ENCODE measurements around the gene ANTXR1. TPM values are rescaled to one million over a fixed set of nuclear protein-coding genes. Genes with fewer than 3 reads are reported as not detected.

The ANTXR1 gene
- total RNA-seq, 5 donors from 2014 or later (not counting 1 experiment from before 2014, with no cell fraction given), result 0.19 to 0.79 (median 0.63) TPM; not detected in 1

DNA sequence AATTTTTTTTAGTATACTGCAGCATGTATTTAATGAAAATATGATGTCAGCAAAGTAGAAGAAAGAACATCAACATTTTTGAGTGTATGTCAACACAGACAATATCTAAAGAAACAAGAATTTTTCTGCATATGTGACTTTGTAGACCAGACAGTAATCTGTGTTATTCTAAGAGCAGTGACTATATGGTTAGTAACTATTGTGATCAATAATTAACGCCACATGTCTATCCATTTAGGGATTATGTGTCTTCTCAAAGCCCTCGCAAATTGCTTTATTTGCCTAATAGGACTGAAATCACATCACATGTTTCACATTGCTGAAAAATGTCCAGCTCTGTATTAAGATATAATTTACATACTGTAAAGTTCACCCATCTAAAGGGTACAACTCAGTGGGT, 266.2 kb downstream of the ANTXR1 start:
- Mint-ChIP-seq H3K36me3 (no peaks in the 10 kb centered on the region), H3K27me3 (peaks cover 18 to 32% of the 10 kb centered on the region in 2 donors), H3K9me3 (no peaks in the 10 kb centered on the region), H3K4me1 (no peaks in the 10 kb centered on the region), H3K27ac (no peak overlapping the region), H3K4me3 (no peak overlapping the region)
- peaks cover 0 to 2% of the 10 kb centered on the region in 2 experiments for H3K27me3 ChIP-seq (replicated peaks in 1 of 2; ENCODE audit: control insufficient read depth in 2 of 2, extremely low read depth in 1 of 2, insufficient read depth in 2 of 2, low read length in 1 of 2)
- no peak for DNase-seq
- H3K27ac ChIP-seq (ENCODE audit: low read length), result no peak overlapping the region
- H3K36me3 ChIP-seq (ENCODE audit: control insufficient read depth in 2 of 2, extremely low read depth in 1 of 2, insufficient read depth in 1 of 2, low read length in 1 of 2), result no peaks in the 10 kb centered on the region
- POLR2A ChIA-PET, result no interaction called here
- ATAC-seq (replicated peaks in 1 of 4), result no peak
- no peaks in the 10 kb centered on the region for H3K4me1 ChIP-seq (ENCODE audit: control insufficient read depth in 1 of 2, extremely low read depth in 1 of 2, insufficient read depth in 2 of 2, low read length in 2 of 2)
- H3K4me3 ChIP-seq (ENCODE audit: control insufficient read depth in 1 of 2, extremely low read depth in 1 of 2, low read length in 1 of 2), result no peak overlapping the region
- no CpG with 5 or more reads among the region's 2 CpGs for WGBS (ENCODE audit: insufficient coverage)
- CTCF ChIA-PET, result no interaction called here
- no peaks in the 10 kb centered on the region for H3K9me3 ChIP-seq

DNA sequence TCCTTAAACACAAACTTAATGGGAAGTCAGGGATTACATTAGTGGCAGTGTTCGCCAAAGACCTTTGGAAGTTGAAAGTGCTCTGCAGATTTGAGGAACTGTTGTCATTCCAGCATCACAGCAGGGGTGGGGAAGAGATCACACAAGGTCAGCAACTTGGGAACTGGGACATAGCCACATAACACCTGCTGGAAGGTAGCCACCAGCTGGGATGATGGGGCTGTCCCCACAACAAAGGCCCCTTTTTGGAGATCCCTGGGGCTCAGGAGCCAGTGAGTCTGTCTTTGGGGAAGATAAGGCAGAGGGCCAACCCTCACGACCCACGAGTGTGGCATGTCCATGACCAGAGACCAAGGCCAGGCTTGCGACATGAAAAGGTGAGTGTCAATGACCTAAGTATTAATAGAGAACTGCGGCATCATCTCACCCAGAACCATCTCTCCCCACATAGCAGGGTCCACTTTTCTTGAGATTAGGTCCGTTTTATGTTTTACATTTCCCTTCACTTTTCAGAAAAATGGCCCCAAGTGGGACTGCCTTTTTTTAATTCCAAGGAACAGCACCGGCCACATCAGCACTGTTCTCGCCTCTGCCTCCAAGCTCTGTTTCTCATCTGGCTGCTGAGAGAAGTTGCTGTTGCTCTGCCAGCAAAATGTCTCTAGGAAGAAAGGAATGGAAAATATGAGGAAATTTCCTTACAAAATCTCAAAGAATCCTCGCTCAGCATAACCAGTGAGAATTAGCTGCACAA, 267.1 kb downstream of the ANTXR1 start:
- Mint-ChIP-seq H3K27ac (no peak overlapping the region), H3K36me3 (no peaks in the 10 kb centered on the region), H3K27me3 (peaks cover 14 to 27% of the 10 kb centered on the region in 2 donors), H3K9me3 (no peaks in the 10 kb centered on the region), H3K4me3 (no peak overlapping the region), H3K4me1 (no peaks in the 10 kb centered on the region)
- H3K9me3 ChIP-seq, result no peaks in the 10 kb centered on the region
- no peak for ATAC-seq (replicated peaks in 1 of 4)
- H3K27me3 ChIP-seq (replicated peaks in 1 of 2; ENCODE audit: control insufficient read depth in 2 of 2, extremely low read depth in 1 of 2, insufficient read depth in 2 of 2, low read length in 1 of 2), result peaks cover 0 to 2% of the 10 kb centered on the region in 2 experiments
- no peaks in the 10 kb centered on the region for H3K36me3 ChIP-seq (ENCODE audit: control insufficient read depth in 2 of 2, extremely low read depth in 1 of 2, insufficient read depth in 1 of 2, low read length in 1 of 2)
- ChIA-PET POLR2A (no interaction called here), CTCF (no interaction called here)
- no peak for DNase-seq
- H3K27ac ChIP-seq (ENCODE audit: low read length), result no peak overlapping the region
- no peaks in the 10 kb centered on the region for H3K4me1 ChIP-seq (ENCODE audit: control insufficient read depth in 1 of 2, extremely low read depth in 1 of 2, insufficient read depth in 2 of 2, low read length in 2 of 2)
- H3K4me3 ChIP-seq (ENCODE audit: control insufficient read depth in 1 of 2, extremely low read depth in 1 of 2, low read length in 1 of 2), result no peak overlapping the region
- WGBS (ENCODE audit: insufficient coverage), result 95% methylated on average over 3 of the region's 9 CpGs

GRCh38 chr2:69280796-69281412, 267.9 kb downstream of the ANTXR1 start:
- no peaks in the 10 kb centered on the region for H3K9me3 Mint-ChIP-seq
- Histone ChIP-seq H3K4me3 (ENCODE audit: control insufficient read depth in 1 of 2, extremely low read depth in 1 of 2, low read length in 1 of 2) (no peak overlapping the region), H3K27ac (ENCODE audit: low read length) (no peak overlapping the region), H3K27me3 (replicated peaks in 1 of 2; ENCODE audit: control insufficient read depth in 2 of 2, extremely low read depth in 1 of 2, insufficient read depth in 2 of 2, low read length in 1 of 2) (peaks cover 0 to 2% of the 10 kb centered on the region in 2 experiments), H3K36me3 (ENCODE audit: control insufficient read depth in 2 of 2, extremely low read depth in 1 of 2, insufficient read depth in 1 of 2, low read length in 1 of 2) (no peaks in the 10 kb centered on the region), H3K9me3 (no peaks in the 10 kb centered on the region), H3K4me1 (ENCODE audit: control insufficient read depth in 1 of 2, extremely low read depth in 1 of 2, insufficient read depth in 2 of 2, low read length in 2 of 2) (no peaks in the 10 kb centered on the region)
- ChIA-PET CTCF (no interaction called here), POLR2A (no interaction called here)
- 80% methylated on average over 1 of the region's 4 CpGs for WGBS (ENCODE audit: insufficient coverage)
- ATAC-seq (replicated peaks in 1 of 4), result no peak
- no peaks in the 10 kb centered on the region for H3K36me3 Mint-ChIP-seq
- H3K27ac Mint-ChIP-seq, result no peak overlapping the region
- H3K4me3 Mint-ChIP-seq, result no peak overlapping the region
- H3K4me1 Mint-ChIP-seq, result no peaks in the 10 kb centered on the region
- DNase-seq, result no peak
- peaks cover 6 to 19% of the 10 kb centered on the region in 2 donors for H3K27me3 Mint-ChIP-seq

DNA sequence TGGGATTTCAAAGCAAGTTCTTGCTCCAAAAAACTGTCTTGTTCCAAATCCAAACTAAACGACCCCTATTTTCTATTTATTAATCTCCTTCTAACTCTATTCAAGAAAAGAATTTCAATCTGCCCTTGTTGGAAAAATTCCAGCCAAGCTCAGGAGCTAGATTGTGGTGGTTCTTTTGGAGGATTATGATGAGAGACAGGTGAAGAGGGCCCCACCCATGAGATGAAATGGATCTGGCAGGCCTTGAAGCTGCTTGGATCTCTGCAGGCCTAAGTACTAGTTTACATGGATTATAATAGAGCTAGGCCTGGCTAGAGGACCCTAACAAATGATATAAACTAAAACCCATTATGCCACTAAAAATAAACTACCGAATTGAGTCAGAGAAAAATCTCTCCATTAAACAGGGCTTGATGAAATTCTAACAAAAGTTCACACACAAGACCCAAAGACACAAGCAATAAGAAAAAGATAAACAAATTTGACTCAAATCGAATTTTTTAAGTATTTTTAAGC, 272.5 kb downstream of the ANTXR1 start:
- Mint-ChIP-seq H3K4me3 (no peak overlapping the region), H3K27ac (no peak overlapping the region), H3K27me3 (peaks cover 0 to 2% of the 10 kb centered on the region in 2 donors), H3K4me1 (no peaks in the 10 kb centered on the region), H3K9me3 (no peaks in the 10 kb centered on the region), H3K36me3 (no peaks in the 10 kb centered on the region)
- ATAC-seq (replicated peaks in 1 of 4) (no peak), DNase-seq (no peak)
- H3K36me3 ChIP-seq (ENCODE audit: control insufficient read depth in 2 of 2, extremely low read depth in 1 of 2, insufficient read depth in 1 of 2, low read length in 1 of 2), result no peaks in the 10 kb centered on the region
- peaks cover 2 to 3% of the 10 kb centered on the region in 2 experiments for H3K27me3 ChIP-seq (replicated peaks in 1 of 2; ENCODE audit: control insufficient read depth in 2 of 2, extremely low read depth in 1 of 2, insufficient read depth in 2 of 2, low read length in 1 of 2)
- no peak overlapping the region for H3K4me3 ChIP-seq (ENCODE audit: control insufficient read depth in 1 of 2, extremely low read depth in 1 of 2, low read length in 1 of 2)
- H3K9me3 ChIP-seq, result no peaks in the 10 kb centered on the region
- H3K4me1 ChIP-seq (ENCODE audit: control insufficient read depth in 1 of 2, extremely low read depth in 1 of 2, insufficient read depth in 2 of 2, low read length in 2 of 2), result no peaks in the 10 kb centered on the region
- ChIA-PET POLR2A (no interaction called here), CTCF (no interaction called here)
- no peak overlapping the region for H3K27ac ChIP-seq (ENCODE audit: low read length)
- 75% methylated on average over 2 of the region's 3 CpGs for WGBS (ENCODE audit: insufficient coverage)

- H3K4me1 Mint-ChIP-seq, result no peaks in the 10 kb centered on the region
- WGBS (ENCODE audit: insufficient coverage), result no CpG with 5 or more reads among the region's 5 CpGs
- H3K27me3 Mint-ChIP-seq, result peaks cover 0 to 7% of the 10 kb centered on the region in 2 donors
- H3K36me3 ChIP-seq (ENCODE audit: control insufficient read depth in 2 of 2, extremely low read depth in 1 of 2, insufficient read depth in 1 of 2, low read length in 1 of 2), result no peaks in the 10 kb centered on the region
- H3K27me3 ChIP-seq (replicated peaks in 1 of 2; ENCODE audit: control insufficient read depth in 2 of 2, extremely low read depth in 1 of 2, insufficient read depth in 2 of 2, low read length in 1 of 2), result peaks cover 0 to 6% of the 10 kb centered on the region in 2 experiments
- DNase-seq (no peak), ATAC-seq (replicated peaks in 1 of 4) (no peak)
- H3K9me3 Mint-ChIP-seq, result no peaks in the 10 kb centered on the region
- no peak overlapping the region for H3K4me3 Mint-ChIP-seq
- no peak overlapping the region for H3K27ac ChIP-seq (ENCODE audit: low read length)
- no peak overlapping the region for H3K27ac Mint-ChIP-seq
- no peaks in the 10 kb centered on the region for H3K9me3 ChIP-seq
- no peaks in the 10 kb centered on the region for H3K36me3 Mint-ChIP-seq
- ChIA-PET CTCF (interaction anchor here in 1 of 2 donors (0.7 kb wide), 1 partner anchor 16 kb away, joined by 3 read pairs; no protein-coding TSS in a partner anchor), POLR2A (no interaction called here)
- no peaks in the 10 kb centered on the region for H3K4me1 ChIP-seq (ENCODE audit: control insufficient read depth in 1 of 2, extremely low read depth in 1 of 2, insufficient read depth in 2 of 2, low read length in 2 of 2)
- H3K4me3 ChIP-seq (ENCODE audit: control insufficient read depth in 1 of 2, extremely low read depth in 1 of 2, low read length in 1 of 2), result no peak overlapping the region
These were observed 274.6 kb downstream of the ANTXR1 start for GRCh38 chr2:69287544-69287943.

DNA sequence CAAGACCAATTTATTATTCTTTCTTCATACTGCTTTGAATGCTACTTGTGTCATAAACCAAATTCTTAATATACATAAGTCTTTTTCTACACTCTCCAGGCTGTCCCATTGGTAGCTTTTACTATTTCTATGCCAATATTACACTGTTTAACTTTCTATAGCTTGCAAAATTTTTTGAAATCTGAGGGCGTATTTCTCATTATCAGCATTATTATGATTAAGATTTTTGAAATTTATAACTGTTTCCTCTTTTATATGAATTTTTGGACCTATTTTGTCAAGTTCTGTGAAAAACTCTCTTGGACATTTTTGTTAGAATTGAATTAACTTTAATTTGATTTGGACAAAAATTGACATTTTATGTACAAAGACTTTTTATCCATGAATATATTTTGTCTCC, 275.4 kb downstream of the ANTXR1 start:
- CTCF ChIA-PET, result no interaction called here
- Histone ChIP-seq H3K27me3 (replicated peaks in 1 of 2; ENCODE audit: control insufficient read depth in 2 of 2, extremely low read depth in 1 of 2, insufficient read depth in 2 of 2, low read length in 1 of 2) (peaks cover 0 to 6% of the 10 kb centered on the region in 2 experiments), H3K4me1 (ENCODE audit: control insufficient read depth in 1 of 2, extremely low read depth in 1 of 2, insufficient read depth in 2 of 2, low read length in 2 of 2) (no peaks in the 10 kb centered on the region), H3K4me3 (ENCODE audit: control insufficient read depth in 1 of 2, extremely low read depth in 1 of 2, low read length in 1 of 2) (no peak overlapping the region), H3K36me3 (ENCODE audit: control insufficient read depth in 2 of 2, extremely low read depth in 1 of 2, insufficient read depth in 1 of 2, low read length in 1 of 2) (no peaks in the 10 kb centered on the region), H3K9me3 (no peaks in the 10 kb centered on the region), H3K27ac (ENCODE audit: low read length) (no peak overlapping the region)
- DNase-seq, result no peak
- Mint-ChIP-seq H3K4me3 (no peak overlapping the region), H3K4me1 (no peaks in the 10 kb centered on the region), H3K27ac (no peak overlapping the region), H3K9me3 (no peaks in the 10 kb centered on the region), H3K36me3 (no peaks in the 10 kb centered on the region), H3K27me3 (peaks cover 0 to 7% of the 10 kb centered on the region in 2 donors)
- POLR2A ChIA-PET, result interaction anchor here in 1 of 2 donors (0.6 kb wide), 1 partner anchor 722 kb away, joined by 6 read pairs; no protein-coding TSS in a partner anchor
- no peak for ATAC-seq (replicated peaks in 1 of 4)
- WGBS (ENCODE audit: insufficient coverage), result no CpG with 5 or more reads among the region's 1 CpG

All from T-cell (primary cell).